Mammary epithelial cell (primary cell): ENCODE results near the gene DENND1A.

Experiments
- EZH2 ChIP-seq: IDR thresholded peaks from 2 replicates; pipeline ENCODE4 v1.6.1; 2012; ENCODE audit warnings: low read length, inconsistent platforms, borderline replicate concordance
- TF ChIP-seq, protein P1 (sequence below), 2 donors: IDR thresholded peaks in 1 of 2; conservative IDR thresholded peaks in 1 of 2; 2 replicates each; pipeline ENCODE4 v1.5.1; 2011 to 2012; ENCODE audit warnings: inconsistent platforms in 2 of 2, low read length in 2 of 2, mild to moderate bottlenecking in 2 of 2, control low read depth in 1 of 2, low read depth in 1 of 2; ENCODE audit not compliant: insufficient read depth in 1 of 2; ENCODE audit errors: extremely low read depth in 1 of 2

- TF ChIP-seq, protein P1, sequence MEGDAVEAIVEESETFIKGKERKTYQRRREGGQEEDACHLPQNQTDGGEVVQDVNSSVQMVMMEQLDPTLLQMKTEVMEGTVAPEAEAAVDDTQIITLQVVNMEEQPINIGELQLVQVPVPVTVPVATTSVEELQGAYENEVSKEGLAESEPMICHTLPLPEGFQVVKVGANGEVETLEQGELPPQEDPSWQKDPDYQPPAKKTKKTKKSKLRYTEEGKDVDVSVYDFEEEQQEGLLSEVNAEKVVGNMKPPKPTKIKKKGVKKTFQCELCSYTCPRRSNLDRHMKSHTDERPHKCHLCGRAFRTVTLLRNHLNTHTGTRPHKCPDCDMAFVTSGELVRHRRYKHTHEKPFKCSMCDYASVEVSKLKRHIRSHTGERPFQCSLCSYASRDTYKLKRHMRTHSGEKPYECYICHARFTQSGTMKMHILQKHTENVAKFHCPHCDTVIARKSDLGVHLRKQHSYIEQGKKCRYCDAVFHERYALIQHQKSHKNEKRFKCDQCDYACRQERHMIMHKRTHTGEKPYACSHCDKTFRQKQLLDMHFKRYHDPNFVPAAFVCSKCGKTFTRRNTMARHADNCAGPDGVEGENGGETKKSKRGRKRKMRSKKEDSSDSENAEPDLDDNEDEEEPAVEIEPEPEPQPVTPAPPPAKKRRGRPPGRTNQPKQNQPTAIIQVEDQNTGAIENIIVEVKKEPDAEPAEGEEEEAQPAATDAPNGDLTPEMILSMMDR (conservative IDR thresholded peaks at IDR 0.05 in 1 of 2, IDR thresholded peaks at IDR 0.05 in 1 of 2; ENCODE audit: extremely low read depth in 1 of 2, insufficient read depth in 1 of 2, low read depth in 1 of 2, low read length in 2 of 2) = no peak
- TF ChIP-seq EZH2 = no peak
Observed at GRCh38 chr9:123543492-123543891, 386.4 kb downstream of the DENND1A start.
